Inferior parietal cortex (tissue), 1 donor: ENCODE results near the gene NCOA1.
A peak's percentile ranks its signal among the peaks of the same experiment; 100 is the strongest.
"Not testable (repeated sequence)": the region's sequence is repeated elsewhere in the genome, so short reads cannot be mapped to it uniquely, and the experiment has no call there.

Source experiments
- DNase-seq: peaks from one replicate; pipeline ENCODE4 v3.0.0-alpha.2; 2016; ENCODE audit errors: extremely low spot score

The NCOA1 gene

DNA sequence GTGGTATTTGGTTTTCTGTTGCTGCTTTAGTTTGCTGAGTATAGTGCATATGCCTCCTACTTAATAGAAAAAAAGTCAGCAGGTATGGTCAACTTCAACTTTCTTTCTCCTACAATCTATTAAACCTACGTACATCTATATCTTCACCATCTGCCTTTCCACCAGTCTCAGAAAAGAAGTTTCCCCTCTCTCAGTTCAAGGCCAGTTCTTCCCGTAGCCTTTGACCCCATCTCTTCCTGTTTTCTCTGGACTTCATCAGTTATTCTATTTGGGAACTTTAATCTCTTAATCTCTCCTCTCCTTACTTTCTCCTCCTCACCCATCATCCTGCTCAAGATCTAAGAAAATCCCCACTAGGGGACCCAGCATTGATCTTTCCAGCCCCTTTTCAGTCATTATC, 296.5 kb downstream of the NCOA1 start:
- no peak for DNase-seq

- no peak for DNase-seq
Observed at GRCh38 chr2:24788816-24789215, 297.8 kb downstream of the NCOA1 start.

DNA sequence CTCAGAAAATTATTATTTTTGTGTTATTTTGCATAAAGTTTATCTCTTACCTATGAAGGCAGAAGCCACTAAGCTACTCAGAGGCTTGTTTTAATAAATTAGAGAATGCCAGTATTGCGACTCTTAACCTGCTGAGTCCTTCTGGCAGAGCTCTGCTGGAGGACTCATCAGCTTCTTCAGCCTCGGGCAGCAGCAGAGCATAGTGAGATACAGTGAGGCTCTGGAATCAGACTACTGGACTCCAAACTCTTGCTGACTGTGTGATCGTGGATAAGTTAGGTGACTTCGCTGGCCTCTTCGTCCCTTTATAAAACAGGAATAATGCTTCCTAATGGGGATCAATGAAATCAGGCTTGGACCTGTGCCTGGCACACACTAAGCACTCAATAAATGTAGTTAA, 300.4 kb downstream of the NCOA1 start:
- no peak for DNase-seq

DNA sequence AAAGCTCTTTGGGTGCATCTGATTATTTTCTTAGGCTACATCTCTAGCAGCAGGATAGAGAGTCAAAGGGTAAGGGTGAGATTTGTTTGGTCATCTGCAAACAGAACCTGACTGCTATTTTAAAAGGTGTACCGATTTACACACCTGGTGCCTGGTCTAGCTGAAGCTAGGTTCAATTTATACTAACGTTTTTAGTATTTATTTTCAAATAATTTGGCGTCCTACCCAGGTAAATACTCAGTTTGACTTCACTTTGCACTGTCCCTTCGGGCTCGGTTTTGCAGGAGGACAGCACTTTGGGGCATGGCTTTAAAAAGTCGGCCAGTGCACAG, 301.5 kb downstream of the NCOA1 start:
- no peak for DNase-seq

DNA sequence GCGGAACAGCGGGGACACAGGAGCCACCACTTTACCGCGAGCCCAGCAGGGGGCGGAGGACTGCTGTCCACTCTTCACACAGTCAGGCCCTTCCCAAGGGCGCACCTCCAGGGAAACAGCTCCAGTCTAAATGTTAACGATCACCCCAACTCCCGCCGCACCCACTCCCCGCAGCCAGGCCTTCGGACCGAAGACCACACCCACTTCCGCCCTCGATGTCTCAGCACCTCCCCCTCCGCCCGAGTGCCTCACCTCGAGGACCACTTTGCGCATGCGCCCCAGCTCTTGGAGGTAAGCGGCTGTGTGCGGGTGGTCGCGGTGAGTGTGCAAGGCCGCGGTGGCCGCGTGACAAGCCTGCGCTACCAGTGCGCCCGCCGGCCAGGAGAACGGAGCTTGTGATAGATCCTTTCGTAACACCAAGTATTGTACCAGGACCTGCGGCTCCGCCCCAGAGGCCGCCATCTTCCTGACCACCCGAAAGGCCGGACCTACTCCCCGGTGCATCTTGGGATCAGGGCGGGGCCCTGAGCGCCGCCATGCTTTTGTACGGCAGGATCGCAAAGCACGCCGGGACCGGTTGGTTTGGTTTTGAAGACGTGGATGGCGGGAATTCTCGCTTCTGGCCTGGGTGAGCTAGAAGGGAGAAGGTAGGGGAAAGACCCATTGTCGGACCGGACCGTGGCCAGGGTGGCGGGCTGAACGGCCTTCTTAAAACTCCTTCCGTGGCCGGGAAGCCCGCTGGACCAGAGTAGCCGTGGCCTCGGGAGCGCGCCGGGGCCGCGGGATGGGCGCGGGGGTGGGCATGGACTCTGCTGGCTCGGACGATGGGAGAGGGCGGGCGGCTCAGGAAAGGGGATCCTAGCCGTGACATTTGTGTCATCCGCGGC, 302.1 kb downstream of the NCOA1 start, which contains the start of the genes CENPO and PTRHD1:
TSS of gene CENPO (plus strand) at position 552 of the 887 bp plus-strand sequence. CDS start 495 bp downstream, outside the sequence.
TSS of gene PTRHD1 (minus strand) at position 518 of the 887 bp plus-strand sequence. CDS start at position 504, 14 bp downstream.
- peak; percentile 95 for DNase-seq

DNA sequence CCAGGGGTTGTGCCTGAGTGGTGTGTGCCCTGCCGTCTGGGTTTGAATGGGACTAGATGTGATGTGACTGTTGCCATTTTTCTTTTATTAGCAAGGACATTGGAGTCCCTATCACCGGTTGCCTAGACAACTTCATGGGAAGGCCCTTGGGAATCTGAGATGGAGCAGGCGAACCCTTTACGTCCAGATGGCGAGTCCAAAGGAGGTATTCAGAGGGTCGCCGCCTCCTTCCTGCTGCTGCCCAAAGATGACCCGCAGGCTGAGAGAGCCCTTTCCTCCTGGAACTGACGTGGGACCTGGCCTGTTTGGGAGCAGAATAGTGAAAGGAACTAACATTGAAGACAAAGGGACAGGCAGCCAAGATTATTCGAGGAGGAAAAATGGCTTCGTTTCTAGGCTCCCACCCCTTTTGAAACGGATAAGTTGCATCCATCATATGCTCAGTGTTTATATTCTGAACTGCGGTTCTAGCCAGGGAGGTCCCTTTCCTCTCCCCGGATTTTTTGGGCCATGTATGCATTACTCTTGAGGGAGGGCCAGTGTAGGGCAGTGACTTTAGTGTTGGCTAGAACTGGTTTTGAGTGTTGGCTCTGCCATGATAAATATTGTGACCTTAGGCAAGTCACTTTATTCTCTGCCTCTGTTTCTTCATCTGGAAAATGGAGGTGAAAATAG, 302.8 kb downstream of the NCOA1 start:
- no peak for DNase-seq

- no peak for DNase-seq
Observed at GRCh38 chr2:24797644-24798043, 306.6 kb downstream of the NCOA1 start.

DNA sequence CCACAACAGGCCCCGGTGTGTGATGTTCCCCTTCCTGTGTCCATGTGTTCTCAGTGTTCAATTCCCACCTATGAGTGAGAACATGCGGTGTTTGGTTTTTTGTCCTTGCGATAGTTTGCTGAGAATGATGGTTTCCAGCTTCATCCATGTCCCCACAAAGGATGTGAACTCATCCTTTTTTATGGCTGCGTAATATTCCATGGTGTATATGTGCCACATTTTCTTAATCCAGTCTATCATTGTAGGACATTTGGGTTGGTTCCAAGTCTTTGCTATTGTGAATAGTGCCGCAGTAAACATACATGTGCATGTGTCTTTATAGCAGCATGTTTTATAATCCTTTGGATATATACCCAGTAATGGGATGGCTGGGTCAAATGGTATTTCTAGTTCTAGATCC, 309.4 kb downstream of the NCOA1 start:
- not testable (repeated sequence) for DNase-seq

- not testable (repeated sequence) for DNase-seq
Observed at GRCh38 chr2:24805811-24806660, 315.0 kb downstream of the NCOA1 start.

GRCh38 chr2:24806661-24807036, 315.6 kb downstream of the NCOA1 start:
- DNase-seq = no peak

GRCh38 chr2:24809316-24810007, 318.4 kb downstream of the NCOA1 start:
- no peak for DNase-seq

DNA sequence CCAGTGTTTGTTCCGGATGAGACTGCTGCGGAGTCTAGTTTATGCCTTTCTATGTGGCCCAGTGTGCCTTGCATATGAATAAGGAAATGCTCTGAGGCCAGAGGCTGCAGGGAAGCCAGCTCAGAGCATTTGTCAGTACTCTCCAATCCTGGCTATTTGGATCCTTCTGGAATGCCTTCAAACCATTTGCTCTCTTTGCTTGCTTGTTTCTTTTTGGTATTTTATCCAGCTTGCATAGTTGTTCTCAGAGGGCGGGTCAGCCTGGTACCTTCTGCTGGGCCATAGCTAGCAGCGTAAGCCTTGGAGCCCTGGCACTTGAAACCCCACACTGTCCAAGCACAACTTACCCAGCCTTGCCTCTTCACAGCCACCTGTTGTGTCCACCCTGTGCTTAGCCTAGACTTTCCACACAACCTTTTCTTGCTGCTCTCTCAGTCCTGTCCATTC, 322.7 kb downstream of the NCOA1 start:
- no peak for DNase-seq

DNA sequence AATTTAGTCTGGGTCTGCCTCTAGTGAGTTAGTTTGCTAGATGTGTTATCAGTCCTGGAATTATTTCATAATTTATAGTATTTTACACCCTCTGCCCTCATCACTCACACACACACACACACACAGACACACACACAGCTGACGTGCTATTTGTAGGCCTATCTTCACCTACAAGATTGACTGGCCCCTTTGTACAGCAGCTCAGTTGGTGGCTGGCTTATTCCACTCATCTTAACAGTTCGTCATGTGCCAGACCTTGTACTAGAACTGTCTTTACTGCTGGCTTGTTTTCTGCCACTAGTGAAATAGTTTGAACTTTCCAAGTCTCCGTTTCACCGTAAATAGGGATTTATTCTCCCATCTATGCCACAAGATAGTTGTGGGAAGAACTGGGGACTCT, 323.5 kb downstream of the NCOA1 start:
- DNase-seq = no peak

DNA sequence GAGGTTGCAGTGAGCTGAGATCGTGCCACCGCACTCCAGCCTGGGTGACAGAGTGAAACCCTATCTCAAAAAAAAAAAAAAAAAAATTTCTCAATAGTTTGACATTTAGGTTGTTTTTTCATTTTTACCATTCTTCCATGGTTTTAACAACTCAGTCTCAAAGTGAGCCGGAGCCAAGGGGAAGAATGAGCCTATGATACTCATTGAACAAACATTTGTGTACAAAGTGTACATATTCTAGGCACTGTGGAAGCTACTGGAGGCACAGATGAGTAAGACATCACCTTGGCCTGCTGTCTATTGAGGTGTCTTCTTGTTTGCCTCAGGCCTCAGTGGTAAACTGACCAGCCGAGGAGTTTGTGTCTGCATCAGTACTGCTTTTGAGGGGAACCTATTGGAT, 324.1 kb downstream of the NCOA1 start:
- DNase-seq = no peak

- DNase-seq = no peak
Observed at GRCh38 chr2:24816404-24816803, 325.4 kb downstream of the NCOA1 start.

DNA sequence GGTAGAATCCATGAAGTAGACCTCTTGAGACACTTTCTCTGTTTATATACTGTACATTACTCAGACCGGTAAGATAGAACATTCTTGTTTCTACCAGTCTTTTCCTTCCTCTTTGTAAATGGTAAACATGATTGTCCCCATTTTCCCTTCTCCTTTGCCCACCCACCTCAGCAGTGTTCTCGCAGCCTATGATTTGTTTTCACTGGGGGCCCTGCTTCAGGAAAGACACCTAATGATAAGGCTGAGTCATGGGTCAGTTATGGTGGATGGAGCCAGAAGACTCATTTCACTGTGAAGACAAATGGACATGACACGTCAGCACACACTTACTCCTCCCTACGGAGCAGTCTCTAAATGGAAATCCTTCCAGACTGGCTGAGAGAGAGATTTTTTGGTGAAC, 325.8 kb downstream of the NCOA1 start:
- DNase-seq = no peak

DNA sequence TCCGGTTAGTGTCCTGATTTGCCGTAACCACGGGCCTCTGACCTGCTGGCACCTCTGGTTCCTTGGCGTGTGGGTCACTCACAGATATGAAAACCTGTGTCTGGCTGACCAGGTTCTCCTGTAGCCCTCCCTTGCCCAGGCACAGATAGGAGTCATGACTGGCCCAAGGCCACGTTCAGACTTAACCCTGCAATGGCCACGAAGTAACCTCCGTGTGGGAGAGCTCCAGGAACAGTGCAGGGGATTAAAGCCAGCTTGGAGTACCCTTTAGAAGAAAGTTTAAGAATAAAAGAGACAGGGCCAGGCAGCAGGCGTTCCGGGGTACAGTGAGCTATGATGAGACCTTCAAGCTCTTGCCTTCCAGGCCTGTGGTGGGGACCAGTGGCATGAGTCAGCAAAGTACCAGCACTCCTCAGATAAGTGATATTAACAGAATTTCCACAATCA, 327.7 kb downstream of the NCOA1 start:
- DNase-seq = no peak

DNA sequence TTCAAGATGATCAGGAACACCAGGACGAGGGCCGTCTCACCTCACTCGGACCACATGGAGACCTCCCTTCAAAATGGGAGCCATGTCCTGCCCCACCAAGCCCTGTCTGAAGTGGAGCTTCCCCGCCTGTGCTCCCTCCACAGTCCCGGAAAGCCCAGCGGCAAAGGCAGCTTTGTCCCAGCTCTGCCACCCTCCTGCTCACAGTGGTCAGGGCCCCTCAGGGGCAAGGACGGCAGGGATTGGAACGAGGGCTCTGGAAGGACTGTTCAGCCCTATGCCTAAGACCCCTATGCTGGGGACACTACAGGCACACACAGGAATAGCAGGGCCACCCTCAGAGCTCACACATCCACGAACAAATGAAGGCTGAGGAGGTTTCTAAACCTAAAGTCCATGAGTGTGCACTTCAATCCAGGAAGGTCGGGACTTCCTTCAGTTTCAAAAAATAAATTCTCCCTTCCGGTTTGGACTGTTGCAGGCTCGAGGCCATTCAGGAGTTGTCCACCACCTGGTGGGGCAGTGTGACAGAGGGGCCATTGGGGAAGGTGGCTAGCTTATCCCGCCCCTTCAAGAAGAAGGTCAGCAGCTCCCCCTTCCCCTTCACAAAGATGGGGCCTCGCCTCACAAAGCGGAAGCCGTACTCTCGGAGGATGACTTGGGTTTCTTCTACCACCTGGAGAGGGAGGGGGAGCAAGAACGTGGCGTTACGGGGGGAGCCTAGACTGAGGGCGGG, 328.6 kb downstream of the NCOA1 start:
- DNase-seq = no peak

- no peak for DNase-seq
Observed at GRCh38 chr2:24820175-24820513, 329.1 kb downstream of the NCOA1 start.
